ENCODE results near the gene RANBP3. TPM values are rescaled to one million over a fixed set of nuclear protein-coding genes. Genes with fewer than 3 reads are reported as not detected.

The RANBP3 gene
- total and polyA plus RNA-seq, 7 donors: 40.5 to 71.7 (median 48.7) TPM

- peak overlapping the region; percentile 30 for H3K4me3 ChIP-seq
- DNase-seq: no peak
- no peaks in the 10 kb centered on the region for H3K36me3 ChIP-seq (ENCODE audit: insufficient read depth in 1 of 2, low read depth in 1 of 2)
These were observed 15.9 kb upstream of the RANBP3 start for GRCh38 chr19:5993648-5994358.

GRCh38 chr19:5993201-5993600, 15.3 kb upstream of the RANBP3 start:
- ATAC-seq: no peak
- Histone ChIP-seq H3K27me3 (ENCODE audit: insufficient read depth in 3 of 3, low read length in 2 of 3) (peaks cover 0 to 6% (median 1%) of the 10 kb centered on the region in 3 donors), H3K9me3 (no peaks in the 10 kb centered on the region), H3K27ac (no peak overlapping the region), H3K4me3 (peak overlapping the region; percentile 30), H3K4me1 (peaks cover 9% of the 10 kb centered on the region), H3K36me3 (ENCODE audit: insufficient read depth in 1 of 2, low read depth in 1 of 2) (no peaks in the 10 kb centered on the region)
- WGBS, 3 donors: 39 to 56% (median 47%) methylated on average over 13 of the region's 13 CpGs
- TF ChIP-seq CTCF (IDR thresholded peaks at IDR 0.05): no peak
- intact Hi-C loops (cut with DNase I): no loop called here
- no peak for DNase-seq

More at GRCh38 chr19:5993648-5994358, 15.9 kb upstream of the RANBP3 start:
- WGBS, 3 donors: 25 to 44% (median 26%) methylated on average over 30 of the region's 30 CpGs
- TF ChIP-seq CTCF (IDR thresholded peaks at IDR 0.05): no peak
- no peak for ATAC-seq
- Histone ChIP-seq H3K4me1 (peaks cover 9% of the 10 kb centered on the region), H3K27me3 (ENCODE audit: insufficient read depth in 3 of 3, low read length in 2 of 3) (peaks cover 0 to 6% (median 1%) of the 10 kb centered on the region in 3 donors), H3K9me3 (no peaks in the 10 kb centered on the region), H3K27ac (no peak overlapping the region)
- intact Hi-C loops (cut with DNase I): no loop called here

GRCh38 chr19:5992756-5993155, 14.8 kb upstream of the RANBP3 start:
- no peak for ATAC-seq

GRCh38 chr19:5991244-5991838, 13.4 kb upstream of the RANBP3 start:
- Histone ChIP-seq H3K36me3 (ENCODE audit: insufficient read depth in 1 of 2, low read depth in 1 of 2) (no peaks in the 10 kb centered on the region), H3K27me3 (ENCODE audit: insufficient read depth in 3 of 3, low read length in 2 of 3) (peaks cover 0 to 6% (median 1%) of the 10 kb centered on the region in 3 donors), H3K4me3 (no peak overlapping the region), H3K27ac (no peak overlapping the region), H3K9me3 (no peaks in the 10 kb centered on the region), H3K4me1 (peaks cover 9% of the 10 kb centered on the region)
- intact Hi-C loops (cut with DNase I): no loop called here
- DNase-seq: no peak
- ATAC-seq: no peak
- no peak for TF ChIP-seq CTCF (IDR thresholded peaks at IDR 0.05)
- WGBS, 3 donors: 95 to 97% (median 96%) methylated on average over 8 of the region's 8 CpGs

More at GRCh38 chr19:5992756-5993155, 14.8 kb upstream of the RANBP3 start:
- Histone ChIP-seq H3K36me3 (ENCODE audit: insufficient read depth in 1 of 2, low read depth in 1 of 2) (no peaks in the 10 kb centered on the region), H3K9me3 (no peaks in the 10 kb centered on the region), H3K27me3 (ENCODE audit: insufficient read depth in 3 of 3, low read length in 2 of 3) (peaks cover 0 to 6% (median 1%) of the 10 kb centered on the region in 3 donors), H3K27ac (no peak overlapping the region), H3K4me1 (peaks cover 9% of the 10 kb centered on the region), H3K4me3 (no peak overlapping the region)
- TF ChIP-seq CTCF (IDR thresholded peaks at IDR 0.05): no peak
- no peak for DNase-seq
- WGBS, 3 donors: 77 to 80% (median 77%) methylated on average over 11 of the region's 11 CpGs
- intact Hi-C loops (cut with DNase I): no loop called here

Measured in psoas muscle (tissue), 8 donors.